IMR-90 (cell line): ENCODE measurements around the gene LRCH3. TPM values are rescaled to one million over a fixed set of nuclear protein-coding genes. Genes with fewer than 3 reads are reported as not detected.

Experiments
- ATAC-seq: fragments of 200-7000 bp; cut with Tn5 transposase; 2 replicates; pipeline ENCODE4 v1.9.1; 2020; ENCODE audit warnings: low read depth, mild to moderate bottlenecking, moderate library complexity
- BruUV-seq: library from RNA; stranded (reverse); fragments of 400-500 nt; replicated peaks from 2 replicates; lab custom pipeline; 2021; lab: Mats Ljungman, UMichigan
- CTCF ChIA-PET: fragments of 300-600 bp; formaldehyde crosslinking; extraction: SDS; loops from one replicate; lab custom pipeline; 2021; ENCODE audit warnings: antibody characterized with exemption; lab: Yijun Ruan, JAX
- POLR2A ChIA-PET: fragments of 300-600 bp; sonication (Branson Sonifier 250); formaldehyde crosslinking; loops from one replicate; lab custom pipeline; 2022; ENCODE audit warnings: antibody characterized with exemption; ENCODE audit not compliant: unreplicated experiment; lab: Charles Lee
- DNase-seq: peaks from one replicate; pipeline ENCODE4 v3.0.0; 2013
- H2AFZ ChIP-seq: replicated peaks from 2 replicates; pipeline ENCODE3; 2013; ENCODE audit warnings: low read length, mild to moderate bottlenecking; ENCODE audit not compliant: poor library complexity
- H2AK5ac ChIP-seq: 2 replicates; pipeline ENCODE4 v1.6.1; 2013; ENCODE audit warnings: low read depth, low read length, inconsistent platforms
- H2AK9ac ChIP-seq: replicated peaks from 2 replicates; pipeline ENCODE3; 2013; ENCODE audit warnings: mild to moderate bottlenecking, low read depth, low read length, moderate library complexity; ENCODE audit not compliant: poor library complexity
- H2BK120ac ChIP-seq: 2 replicates; pipeline ENCODE4 v1.6.1; 2013; ENCODE audit warnings: low read depth, low read length, inconsistent platforms
- H2BK15ac ChIP-seq: 3 replicates; pipeline ENCODE4 v1.6.1; 2013; ENCODE audit warnings: low read depth, low read length, inconsistent platforms
- H2BK20ac ChIP-seq: 2 replicates; pipeline ENCODE4 v1.6.1; 2013; ENCODE audit warnings: low read depth, mild to moderate bottlenecking, inconsistent platforms, low read length, moderate library complexity
- H2BK5ac ChIP-seq: 2 replicates; pipeline ENCODE4 v1.6.1; 2013; ENCODE audit warnings: mild to moderate bottlenecking, low read depth, low read length, inconsistent platforms; ENCODE audit not compliant: poor library complexity, severe bottlenecking
- H3K14ac ChIP-seq: replicated peaks from 2 replicates; pipeline ENCODE4 v1.6.1; 2013; ENCODE audit warnings: low read depth, low read length, inconsistent platforms
- H3K18ac ChIP-seq: 2 replicates; pipeline ENCODE4 v1.6.1; 2013; ENCODE audit warnings: low read depth, low read length, control low read depth
- H3K23ac ChIP-seq: 2 replicates; pipeline ENCODE4 v1.6.1; 2013; ENCODE audit warnings: low read depth, low read length, inconsistent platforms
- H3K27ac ChIP-seq: 2 replicates; pipeline ENCODE4 v1.5.1; 2013; ENCODE audit warnings: mild to moderate bottlenecking, control low read depth, low read length; ENCODE audit not compliant: insufficient read depth
- H3K27me3 ChIP-seq: 2 replicates; pipeline ENCODE4 v1.6.1; 2013; ENCODE audit warnings: low read length; ENCODE audit not compliant: control insufficient read depth, insufficient read depth
- H3K36me3 ChIP-seq: 2 replicates; pipeline ENCODE4 v1.6.1; 2013; ENCODE audit warnings: low read length, mixed read lengths; ENCODE audit not compliant: control insufficient read depth, insufficient read depth
- H3K4ac ChIP-seq: 2 replicates; pipeline ENCODE4 v1.6.1; 2013; ENCODE audit warnings: low read depth, low read length, inconsistent platforms
- H3K4me1 ChIP-seq: 2 replicates; pipeline ENCODE4 v1.6.1; 2013; ENCODE audit warnings: low read length, mixed read lengths; ENCODE audit not compliant: control insufficient read depth, insufficient read depth
- H3K4me2 ChIP-seq: 2 replicates; pipeline ENCODE4 v1.6.1; 2013; ENCODE audit warnings: low read depth, mild to moderate bottlenecking, control low read depth, low read length, moderate library complexity
- H3K4me3 ChIP-seq: 2 replicates; pipeline ENCODE4 v1.5.1; 2013; ENCODE audit warnings: low read depth, mild to moderate bottlenecking, control low read depth, low read length, moderate library complexity; ENCODE audit not compliant: insufficient read depth
- H3K56ac ChIP-seq: 2 replicates; pipeline ENCODE4 v1.6.1; 2013; ENCODE audit warnings: low read length, inconsistent platforms; ENCODE audit not compliant: insufficient read depth; ENCODE audit errors: extremely low read depth
- H3K79me1 ChIP-seq, 2 experiments: 2 replicates each; pipeline ENCODE4 v1.6.1; 2013; ENCODE audit warnings: low read length in 2 of 2, inconsistent platforms in 1 of 2, low read depth in 1 of 2
- H3K9ac ChIP-seq: 2 replicates; pipeline ENCODE4 v1.6.1; 2013; ENCODE audit warnings: low read depth, low read length, control low read depth
- H3K9me1 ChIP-seq: 2 replicates; pipeline ENCODE4 v1.6.1; 2013; ENCODE audit warnings: low read length, inconsistent platforms; ENCODE audit not compliant: insufficient read depth
- H3K9me3 ChIP-seq: 2 replicates; pipeline ENCODE4 v1.6.1; 2013; ENCODE audit warnings: low read length; ENCODE audit not compliant: control insufficient read depth, insufficient read depth
- H4K20me1 ChIP-seq: 2 replicates; pipeline ENCODE4 v1.6.1; 2013; ENCODE audit warnings: low read length, inconsistent platforms; ENCODE audit not compliant: insufficient read depth
- H4K5ac ChIP-seq: 2 replicates; pipeline ENCODE4 v1.6.1; 2013; ENCODE audit warnings: mild to moderate bottlenecking, low read depth, low read length, control low read depth
- H4K8ac ChIP-seq, 2 experiments: 2 replicates each; pipeline ENCODE4 v1.6.1; 2013; ENCODE audit warnings: low read depth in 2 of 2, low read length in 2 of 2, control low read depth in 1 of 2, inconsistent platforms in 1 of 2
- H4K91ac ChIP-seq: 2 replicates; pipeline ENCODE4 v1.6.1; 2013; ENCODE audit warnings: low read depth, low read length, inconsistent platforms; ENCODE audit not compliant: insufficient read depth
- CHD1 ChIP-seq: IDR thresholded peaks from 2 replicates; pipeline ENCODE4 v1.6.1; 2012; ENCODE audit warnings: low read depth, low read length, improper control_type of control experiment
- ELK1 ChIP-seq: fragments of 150-350 bp; IDR thresholded peaks from 2 replicates; pipeline ENCODE4 v1.6.1; 2016; ENCODE audit warnings: low read depth, mild to moderate bottlenecking, low read length, moderate library complexity, borderline replicate concordance
- FOS ChIP-seq: fragments of 150-350 bp; IDR thresholded peaks from 2 replicates; pipeline ENCODE4 v1.6.1; 2016; ENCODE audit warnings: low read depth, low read length
- NFE2L2 ChIP-seq: fragments of 150-350 bp; IDR thresholded peaks from 2 replicates; pipeline ENCODE4 v1.6.1; 2016; ENCODE audit warnings: low read depth, mild to moderate bottlenecking, low read length
- POLR2A ChIP-seq: IDR thresholded peaks from 2 replicates; pipeline ENCODE4 v1.6.1; 2012; ENCODE audit warnings: mild to moderate bottlenecking, low read depth, low read length
- RAD21 ChIP-seq: IDR thresholded peaks from 2 replicates; pipeline ENCODE4 v1.6.1; 2012; ENCODE audit warnings: low read length, improper control_type of control experiment
- RFX5 ChIP-seq: IDR thresholded peaks from 2 replicates; pipeline ENCODE4 v1.8.0; 2012; ENCODE audit warnings: low read depth, mild to moderate bottlenecking, low read length, moderate library complexity
- USF2 ChIP-seq: fragments of 150-350 bp; IDR thresholded peaks from 2 replicates; pipeline ENCODE4 v1.6.1; 2017; ENCODE audit warnings: mild to moderate bottlenecking, antibody characterized with exemption, low read length, low read depth
- WGBS, 2 experiments: methylation state at CpG; one replicate each; pipeline versions ENCODE4 v1.1.5 to v1.1.7; 2013; ENCODE audit warnings: missing lambda C conversion rate in 2 of 2; ENCODE audit not compliant: insufficient read length in 1 of 2; ENCODE audit errors: extremely low coverage in 2 of 2; 5-methylcytosine and 5-hydroxymethylcytosine counted together
- dilution Hi-C: fragments of 300-500 bp; cut with HindIII; formaldehyde crosslinking; loops from one replicate; pipeline ENCODE4 v1.14.3; 2018; ENCODE audit warnings: low sequenced_read_pairs; ENCODE audit not compliant: unreplicated experiment
- in situ Hi-C: fragments of 300-500 bp; cut with MboI; formaldehyde crosslinking; loops from 3 replicates; pipeline ENCODE4 v1.14.3; 2019; ENCODE audit warnings: low sequenced_read_pairs, inconsistent platforms, mixed read lengths
- intact Hi-C: fragments of 100-400 bp; cut with micrococcal nuclease; formaldehyde crosslinking; loops from 2 replicates; pipeline ENCODE4 v1.10.0; 2022
- polyA plus RNA-seq, 3 experiments: library from polyadenylated mRNA; depleted of rRNA; stranded (reverse); fragments of >200 nt; gene quantifications; 2 replicates each; pipeline ENCODE4 v1.2.3, GENCODE V29; 2012; ENCODE audit warnings: low replicate concordance in 1 of 3
- total RNA-seq: library from RNA; depleted of rRNA; stranded (reverse); fragments of >200 nt; gene quantifications from 2 replicates; pipeline ENCODE4 v1.2.3, GENCODE V29; 2012

LRCH3 gene
- total and polyA plus RNA-seq, 2 of the 4 experiments (the other 2 are of a cell fraction): 28.5 to 40.5 TPM

- WGBS, 2 experiments: no CpG with 5 or more reads among the region's 2 CpGs
- POLR2A ChIA-PET: no interaction called here
- CTCF ChIA-PET: no interaction called here
- intact Hi-C loops: no loop called here
- dilution Hi-C loops: no loop called here
- Histone ChIP-seq H4K91ac (no peak overlapping the region), H4K8ac (no peak overlapping the region), H2BK15ac (no peak overlapping the region), H3K14ac (no peak overlapping the region), H3K4me3 (no peak overlapping the region), H2AFZ (no peak overlapping the region), H2AK9ac (no peak overlapping the region), H3K27ac (no peak overlapping the region), H2BK120ac (no peak overlapping the region), H3K27me3 (no peaks in the 10 kb centered on the region), H3K18ac (no peak overlapping the region), H3K4ac (no peak overlapping the region), H2BK20ac (no peak overlapping the region), H3K4me2 (no peak overlapping the region), H4K20me1 (no peaks in the 10 kb centered on the region), H3K4me1 (no peaks in the 10 kb centered on the region), H3K79me1 (peaks cover 0 to 3% of the 10 kb centered on the region in 2 experiments; a peak in 1 of 4 replicates), H3K9me1 (no peaks in the 10 kb centered on the region), H3K36me3 (peaks cover 25% of the 10 kb centered on the region), H3K23ac (no peak overlapping the region), H3K9me3 (no peaks in the 10 kb centered on the region), H2BK5ac (no peak overlapping the region), H4K5ac (no peak overlapping the region), H3K56ac (no peak overlapping the region), H2AK5ac (no peak overlapping the region), H3K9ac (no peak overlapping the region)
- DNase-seq (no peak), ATAC-seq (no peak)
- no TSS peak for BruUV-seq
- in situ Hi-C loops: no loop called here
- TF ChIP-seq NFE2L2 (no peak), RAD21 (no peak), FOS (no peak), RFX5 (no peak), ELK1 (no peak), USF2 (no peak), POLR2A (no peak), CHD1 (no peak)
These were observed 91.5 kb downstream of the LRCH3 start for GRCh38 chr3:197882586-197882985.
